Measurements from ENCODE around the gene COBL.

DNA sequence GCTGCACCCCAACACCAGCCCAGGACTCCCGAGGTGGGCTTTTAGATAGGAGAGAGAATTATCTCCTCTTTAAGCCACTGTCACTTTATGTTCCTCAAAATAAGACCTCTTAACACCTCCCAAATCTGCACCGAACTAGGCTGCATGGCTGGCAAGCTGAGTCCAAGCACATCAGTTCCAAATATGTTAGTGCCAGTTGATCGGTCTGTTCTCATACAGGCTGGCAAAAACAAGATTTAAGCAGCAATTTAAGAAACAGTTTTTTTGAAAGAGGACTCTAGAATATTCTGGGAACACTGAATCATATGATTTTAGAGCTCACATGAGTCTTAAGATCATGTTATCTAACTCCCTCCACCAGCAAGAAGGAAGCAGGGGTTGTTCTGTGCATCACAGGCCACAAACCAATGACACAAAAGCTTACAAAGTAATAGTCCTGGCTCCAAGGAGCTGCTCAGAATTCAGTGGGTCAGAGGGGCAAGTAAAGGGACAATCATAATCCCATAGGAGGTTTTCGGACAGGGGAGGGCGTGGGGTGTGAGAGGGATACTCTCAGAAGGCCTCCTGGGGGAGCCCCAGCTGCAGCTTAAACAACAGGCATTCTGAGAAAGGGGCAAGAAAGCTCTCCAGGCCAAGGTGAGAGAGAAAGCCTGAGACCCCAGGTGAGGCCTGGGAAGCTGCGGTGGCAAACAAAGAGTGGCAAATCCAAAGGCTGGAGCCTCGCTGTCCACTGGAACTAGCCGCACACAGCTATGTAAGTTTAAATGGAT, 7.1 kb downstream of the COBL start:
- no peak for TF ChIP-seq SUZ12 (IDR thresholded peaks at IDR 0.05)
- no peak for TF ChIP-seq HDGF (IDR thresholded peaks at IDR 0.05; ENCODE audit: borderline replicate concordance)
- no peak for TF ChIP-seq L3MBTL2 (conservative IDR thresholded peaks at IDR 0.05)
- no peak for TF ChIP-seq SP1 (IDR thresholded peaks at IDR 0.05)
- no peak for TF ChIP-seq TARDBP (IDR thresholded peaks at IDR 0.05)
- TF ChIP-seq LEF1 (IDR thresholded peaks at IDR 0.05; ENCODE audit: borderline replicate concordance): no peak
- no peak for TF ChIP-seq ZNF384 (IDR thresholded peaks at IDR 0.05)
- TF ChIP-seq FOXK2 (IDR thresholded peaks at IDR 0.05): no peak
- TF ChIP-seq, protein P1, sequence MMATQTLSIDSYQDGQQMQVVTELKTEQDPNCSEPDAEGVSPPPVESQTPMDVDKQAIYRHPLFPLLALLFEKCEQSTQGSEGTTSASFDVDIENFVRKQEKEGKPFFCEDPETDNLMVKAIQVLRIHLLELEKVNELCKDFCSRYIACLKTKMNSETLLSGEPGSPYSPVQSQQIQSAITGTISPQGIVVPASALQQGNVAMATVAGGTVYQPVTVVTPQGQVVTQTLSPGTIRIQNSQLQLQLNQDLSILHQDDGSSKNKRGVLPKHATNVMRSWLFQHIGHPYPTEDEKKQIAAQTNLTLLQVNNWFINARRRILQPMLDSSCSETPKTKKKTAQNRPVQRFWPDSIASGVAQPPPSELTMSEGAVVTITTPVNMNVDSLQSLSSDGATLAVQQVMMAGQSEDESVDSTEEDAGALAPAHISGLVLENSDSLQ (IDR thresholded peaks at IDR 0.05): no peak
- no peak for TF ChIP-seq BHLHE40 (IDR thresholded peaks at IDR 0.05; ENCODE audit: borderline replicate concordance)
- TF ChIP-seq ARNT (IDR thresholded peaks at IDR 0.05): no peak
- no peak for TF ChIP-seq FOXM1 (IDR thresholded peaks at IDR 0.05; ENCODE audit: borderline replicate concordance)
- TF ChIP-seq CTBP1 (IDR thresholded peaks at IDR 0.05; ENCODE audit: borderline replicate concordance): no peak
- TF ChIP-seq FOXA1 (IDR thresholded peaks at IDR 0.05): no peak
